C4-2B (cell line): Measurements from ENCODE around the gene AP1S3.

ENCODE experiments used
- H3K27ac ChIP-seq: fragments of 450-650 bp; 2 replicates; pipeline ENCODE4 v1.5.1; 2017
- CTCF ChIP-seq: fragments of 450-650 bp; conservative IDR thresholded peaks from 2 replicates; pipeline ENCODE4 v1.5.1; 2017; ENCODE audit warnings: mild to moderate bottlenecking
- ZFX ChIP-seq: fragments of 450-650 bp; IDR thresholded peaks from 2 replicates; pipeline ENCODE4 v1.6.1; 2017

Gene AP1S3

DNA sequence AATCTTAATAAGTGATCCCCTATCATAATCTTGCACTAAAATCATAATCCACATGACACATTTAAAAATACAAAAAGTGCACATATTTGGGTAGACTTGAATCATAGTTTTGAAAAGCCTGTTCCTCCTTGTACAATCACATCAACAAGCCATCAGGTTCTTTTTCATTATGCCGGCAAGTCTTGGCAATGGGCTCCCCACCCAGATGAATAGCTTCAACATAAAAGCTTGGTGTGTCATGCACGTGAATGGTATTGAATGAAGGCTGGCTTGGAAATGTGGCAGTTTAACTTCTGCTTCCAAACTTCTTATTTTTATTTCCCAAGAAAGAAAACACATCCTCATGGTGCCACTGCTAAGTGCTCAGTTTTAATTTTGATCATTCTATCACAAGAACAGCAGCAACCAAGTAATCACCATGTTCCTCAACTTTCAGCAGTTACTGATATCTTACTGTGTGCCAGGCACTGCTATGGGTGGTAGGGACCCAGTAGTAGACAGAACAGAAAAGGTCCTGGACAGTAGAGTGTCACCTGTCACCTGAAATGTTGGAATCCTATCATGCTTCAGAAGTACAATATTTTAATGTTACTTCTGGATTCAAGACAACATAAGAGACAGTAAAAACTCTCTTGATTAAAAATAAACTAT, 89.9 kb downstream of the AP1S3 start:
- no peak for TF ChIP-seq ZFX
- TF ChIP-seq CTCF = no peak
- no peak overlapping the region for H3K27ac ChIP-seq

GRCh38 chr2:223746611-223747010, 90.8 kb downstream of the AP1S3 start:
- no peak overlapping the region for H3K27ac ChIP-seq
- TF ChIP-seq CTCF (no peak), ZFX (no peak)

- no peak overlapping the region for H3K27ac ChIP-seq
- TF ChIP-seq ZFX (no peak), CTCF (no peak)
These were observed 92.8 kb downstream of the AP1S3 start for GRCh38 chr2:223744580-223744979.

- no peak overlapping the region for H3K27ac ChIP-seq
These were observed 96.7 kb downstream of the AP1S3 start for GRCh38 chr2:223740679-223741078.

DNA sequence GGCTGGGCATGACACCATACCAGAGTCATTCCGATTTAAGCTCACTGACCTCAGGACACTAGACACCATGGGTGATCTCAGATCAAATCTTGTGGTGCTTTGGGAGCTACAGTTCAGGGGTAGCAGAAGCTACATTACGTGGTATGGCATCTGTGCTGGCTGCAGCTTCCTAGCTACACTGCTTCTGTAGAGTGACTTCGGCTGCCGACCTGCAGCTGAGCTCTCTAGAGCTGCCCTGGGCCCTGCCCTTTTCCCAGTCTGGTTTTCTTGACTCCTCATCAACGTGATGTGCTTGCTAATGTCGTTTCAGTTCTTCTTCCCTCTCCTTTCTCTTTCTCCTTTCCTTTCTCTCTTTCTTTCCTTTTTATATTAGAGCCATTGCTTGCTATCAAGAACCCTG, 100.2 kb downstream of the AP1S3 start:
- TF ChIP-seq ZFX (no peak), CTCF (no peak)
- no peak overlapping the region for H3K27ac ChIP-seq

More at GRCh38 chr2:223740679-223741078, 96.7 kb downstream of the AP1S3 start:
- TF ChIP-seq ZFX (no peak), CTCF (no peak)

DNA sequence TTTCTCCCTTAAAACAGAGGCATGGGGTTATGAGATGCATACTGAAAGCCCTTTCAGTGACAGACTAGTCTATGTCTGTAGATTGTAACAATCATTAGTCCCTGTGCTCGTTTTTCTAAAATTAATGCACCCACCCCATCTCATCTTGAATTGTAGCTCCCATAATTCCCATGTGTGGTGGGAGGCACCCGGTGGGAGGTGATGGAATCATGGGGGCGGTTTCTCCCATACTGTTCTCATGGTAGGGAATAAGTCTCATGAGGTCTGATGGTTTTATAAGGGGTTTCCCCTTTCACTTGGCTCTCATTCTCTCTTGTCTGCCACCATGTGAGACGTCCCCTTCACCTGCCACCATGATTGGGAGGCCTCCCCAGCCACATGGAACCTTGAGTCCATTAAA, 100.9 kb downstream of the AP1S3 start:
- TF ChIP-seq ZFX (no peak), CTCF (no peak)
- H3K27ac ChIP-seq = no peak overlapping the region

DNA sequence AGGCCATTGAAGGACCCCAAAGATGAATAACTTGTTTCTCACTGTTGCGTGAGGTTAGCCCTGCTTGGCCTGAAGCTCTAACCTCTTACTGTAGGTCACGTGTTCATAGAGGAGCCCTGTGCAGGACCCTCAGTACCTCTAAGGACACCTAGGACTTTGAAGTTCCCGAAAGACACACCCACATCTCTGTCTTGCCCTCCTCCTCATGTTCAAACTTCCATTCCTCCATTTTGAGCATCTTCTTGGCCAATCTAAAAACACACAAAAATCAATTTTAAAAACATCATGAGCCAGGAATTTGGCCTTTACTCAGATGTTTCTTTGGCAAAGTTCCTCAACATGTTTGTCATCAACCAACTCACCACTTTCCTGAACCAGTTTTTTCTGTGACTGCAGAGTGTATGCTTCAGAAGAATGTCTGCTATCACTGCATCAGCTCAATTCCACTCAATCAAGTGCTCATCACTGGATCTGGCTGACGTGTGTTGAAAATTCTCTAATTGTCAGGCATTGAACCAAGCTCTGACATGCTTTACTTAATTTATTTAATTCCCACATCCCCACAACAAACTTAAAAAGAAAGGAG, 101.6 kb downstream of the AP1S3 start:
- no peak overlapping the region for H3K27ac ChIP-seq

More for the DNA sequence above, 101.6 kb downstream of the AP1S3 start:
- no peak for TF ChIP-seq ZFX
- TF ChIP-seq CTCF = no peak
